Measurements from ENCODE around the gene B4GALT7. TPM values are rescaled to one million over a fixed set of nuclear protein-coding genes. Genes with fewer than 3 reads are reported as not detected.

The B4GALT7 gene
- total RNA-seq, 2 experiments from 2014 or later: 19.5 to 22.1 TPM

- no peaks in the 10 kb centered on the region for H3K27me3 Mint-ChIP-seq
- H3K4me1 Mint-ChIP-seq: peaks cover 57% of the 10 kb centered on the region
- ChIA-PET POLR2A (no interaction called here), CTCF (no interaction called here)
- no peak for DNase-seq
- H3K27ac Mint-ChIP-seq: peak overlapping the region; percentile 23
- peaks cover 50% of the 10 kb centered on the region for H3K36me3 Mint-ChIP-seq (ENCODE audit: low read depth)
- no peaks in the 10 kb centered on the region for H3K9me3 Mint-ChIP-seq
- H3K4me3 Mint-ChIP-seq: no peak overlapping the region
These were observed 3.7 kb upstream of the B4GALT7 start for GRCh38 chr5:177595991-177596774.

- H3K27ac Mint-ChIP-seq: no peak overlapping the region
- H3K9me3 Mint-ChIP-seq: no peaks in the 10 kb centered on the region
- ChIA-PET POLR2A (no interaction called here), CTCF (no interaction called here)
- H3K36me3 Mint-ChIP-seq (ENCODE audit: low read depth): peaks cover 50% of the 10 kb centered on the region
- H3K4me3 Mint-ChIP-seq: no peak overlapping the region
- H3K4me1 Mint-ChIP-seq: peaks cover 57% of the 10 kb centered on the region
- no peaks in the 10 kb centered on the region for H3K27me3 Mint-ChIP-seq
- no peak for DNase-seq
These were observed 3.1 kb upstream of the B4GALT7 start for GRCh38 chr5:177596775-177597238.

GRCh38 chr5:177598477-177598876, 1.5 kb upstream of the B4GALT7 start:
- CTCF ChIA-PET: interaction anchor here (0.7 kb wide), 1 partner anchor 126 kb away, joined by 4 read pairs; no protein-coding TSS in a partner anchor
- no peak for DNase-seq
- POLR2A ChIA-PET: interaction anchor here (1.0 to 1.3 kb wide), 4 partner anchors 10 to 82 kb away, joined by 3 to 4 read pairs (median 3); partner anchors contain the start of gene DDX41
- peak overlapping the region; percentile 70 for H3K4me3 Mint-ChIP-seq
- H3K9me3 Mint-ChIP-seq: no peaks in the 10 kb centered on the region
- peak overlapping the region; percentile 79 for H3K27ac Mint-ChIP-seq
- H3K4me1 Mint-ChIP-seq: peaks cover 45% of the 10 kb centered on the region
- peaks cover 39% of the 10 kb centered on the region for H3K36me3 Mint-ChIP-seq (ENCODE audit: low read depth)
- H3K27me3 Mint-ChIP-seq: no peaks in the 10 kb centered on the region

GRCh38 chr5:177600508-177601018, 631 bp downstream of the B4GALT7 start:
- H3K9me3 Mint-ChIP-seq: no peaks in the 10 kb centered on the region
- peak overlapping the region; percentile 90 for H3K4me3 Mint-ChIP-seq
- H3K27me3 Mint-ChIP-seq: no peaks in the 10 kb centered on the region
- peaks cover 21% of the 10 kb centered on the region for H3K36me3 Mint-ChIP-seq (ENCODE audit: low read depth)
- POLR2A ChIA-PET: interaction anchor here (0.9 to 2.2 kb wide), 7 partner anchors 8 to 604 kb away, joined by 3 to 10 read pairs (median 5); partner anchors contain the start of genes HNRNPAB, LMAN2, NHP2 and TMED9
- no peak for DNase-seq
- peaks cover 34% of the 10 kb centered on the region for H3K4me1 Mint-ChIP-seq
- peak overlapping the region; percentile 75 for H3K27ac Mint-ChIP-seq
- CTCF ChIA-PET: interaction anchor here (1.3 kb wide), 1 partner anchor 9 kb away, joined by 5 read pairs; the partner anchor contains the start of gene TMED9

GRCh38 chr5:177601126-177601525, 1.2 kb downstream of the B4GALT7 start:
- Mint-ChIP-seq H3K27ac (peak overlapping the region; percentile 75), H3K4me1 (peaks cover 32% of the 10 kb centered on the region), H3K9me3 (no peaks in the 10 kb centered on the region), H3K36me3 (ENCODE audit: low read depth) (peaks cover 15% of the 10 kb centered on the region), H3K27me3 (no peaks in the 10 kb centered on the region), H3K4me3 (peak overlapping the region; percentile 90)
- ChIA-PET POLR2A (interaction anchor here (0.9 to 2.2 kb wide), 4 partner anchors 8 to 553 kb away, joined by 3 to 10 read pairs (median 7); partner anchors contain the start of genes NHP2 and TMED9), CTCF (interaction anchor here (1.3 kb wide), 1 partner anchor 9 kb away, joined by 5 read pairs; the partner anchor contains the start of gene TMED9)
- DNase-seq: no peak

- ChIA-PET CTCF (no interaction called here), POLR2A (interaction anchor here (1.5 to 1.8 kb wide), 2 partner anchors 9 kb away, joined by 8 read pairs; partner anchors contain the start of gene TMED9)
- no peak for DNase-seq
- Mint-ChIP-seq H3K27ac (no peak overlapping the region), H3K4me3 (peak overlapping the region; percentile 90), H3K27me3 (no peaks in the 10 kb centered on the region), H3K36me3 (ENCODE audit: low read depth) (peaks cover 8% of the 10 kb centered on the region), H3K4me1 (peaks cover 28% of the 10 kb centered on the region), H3K9me3 (no peaks in the 10 kb centered on the region)
These were observed 1.9 kb downstream of the B4GALT7 start for GRCh38 chr5:177601577-177602457.

GRCh38 chr5:177602458-177602830, 2.5 kb downstream of the B4GALT7 start:
- Mint-ChIP-seq H3K9me3 (no peaks in the 10 kb centered on the region), H3K4me1 (peaks cover 29% of the 10 kb centered on the region), H3K27me3 (no peaks in the 10 kb centered on the region), H3K36me3 (ENCODE audit: low read depth) (peaks cover 7% of the 10 kb centered on the region), H3K27ac (no peak overlapping the region), H3K4me3 (no peak overlapping the region)
- CTCF ChIA-PET: no interaction called here
- no peak for DNase-seq
- POLR2A ChIA-PET: interaction anchor here (1.5 kb wide), 1 partner anchor 10 kb away, joined by 8 read pairs; the partner anchor contains the start of gene TMED9

- ChIA-PET CTCF (no interaction called here), POLR2A (interaction anchor here (1.5 kb wide), 1 partner anchor 11 kb away, joined by 8 read pairs; the partner anchor contains the start of gene TMED9)
- Mint-ChIP-seq H3K4me1 (peaks cover 24% of the 10 kb centered on the region), H3K4me3 (no peak overlapping the region), H3K27me3 (no peaks in the 10 kb centered on the region), H3K9me3 (no peaks in the 10 kb centered on the region), H3K27ac (no peak overlapping the region), H3K36me3 (ENCODE audit: low read depth) (peaks cover 4% of the 10 kb centered on the region)
- no peak for DNase-seq
These were observed 3.7 kb downstream of the B4GALT7 start for GRCh38 chr5:177603631-177604030.

GRCh38 chr5:177604116-177604521, 4.2 kb downstream of the B4GALT7 start:
- no peaks in the 10 kb centered on the region for H3K9me3 Mint-ChIP-seq
- H3K4me1 Mint-ChIP-seq: peaks cover 19% of the 10 kb centered on the region
- H3K27ac Mint-ChIP-seq: no peak overlapping the region
- CTCF ChIA-PET: no interaction called here
- H3K36me3 Mint-ChIP-seq (ENCODE audit: low read depth): peaks cover 4% of the 10 kb centered on the region
- POLR2A ChIA-PET: no interaction called here
- no peak overlapping the region for H3K4me3 Mint-ChIP-seq
- H3K27me3 Mint-ChIP-seq: no peaks in the 10 kb centered on the region
- DNase-seq: no peak

GRCh38 chr5:177604656-177605055, 4.7 kb downstream of the B4GALT7 start:
- H3K27me3 Mint-ChIP-seq: no peaks in the 10 kb centered on the region
- no peaks in the 10 kb centered on the region for H3K9me3 Mint-ChIP-seq
- H3K4me1 Mint-ChIP-seq: peaks cover 18% of the 10 kb centered on the region
- H3K36me3 Mint-ChIP-seq (ENCODE audit: low read depth): peaks cover 4% of the 10 kb centered on the region
- ChIA-PET POLR2A (no interaction called here), CTCF (no interaction called here)
- H3K27ac Mint-ChIP-seq: no peak overlapping the region
- DNase-seq: no peak
- H3K4me3 Mint-ChIP-seq: no peak overlapping the region

GRCh38 chr5:177605078-177605477, 5.1 kb downstream of the B4GALT7 start:
- peaks cover 18% of the 10 kb centered on the region for H3K4me1 Mint-ChIP-seq
- no peak for DNase-seq
- POLR2A ChIA-PET: interaction anchor here (1.5 kb wide), 1 partner anchor 13 kb away, joined by 6 read pairs; the partner anchor contains the start of gene TMED9
- no peak overlapping the region for H3K4me3 Mint-ChIP-seq
- H3K27me3 Mint-ChIP-seq: no peaks in the 10 kb centered on the region
- H3K9me3 Mint-ChIP-seq: no peaks in the 10 kb centered on the region
- CTCF ChIA-PET: interaction anchor here (0.7 to 1.2 kb wide), 2 partner anchors 13 to 154 kb away, joined by 3 read pairs; partner anchors contain the start of gene TMED9
- peaks cover 4% of the 10 kb centered on the region for H3K36me3 Mint-ChIP-seq (ENCODE audit: low read depth)
- H3K27ac Mint-ChIP-seq: no peak overlapping the region

GRCh38 chr5:177605667-177606066, 5.7 kb downstream of the B4GALT7 start:
- DNase-seq: no peak
- no peaks in the 10 kb centered on the region for H3K27me3 Mint-ChIP-seq
- H3K27ac Mint-ChIP-seq: no peak overlapping the region
- H3K9me3 Mint-ChIP-seq: no peaks in the 10 kb centered on the region
- no peak overlapping the region for H3K4me3 Mint-ChIP-seq
- CTCF ChIA-PET: interaction anchor here (0.6 to 1.2 kb wide), 4 partner anchors 8 to 599 kb away, joined by 3 to 4 read pairs (median 3); partner anchors contain the start of genes HNRNPAB and TMED9
- POLR2A ChIA-PET: interaction anchor here (1.5 kb wide), 1 partner anchor 13 kb away, joined by 6 read pairs; the partner anchor contains the start of gene TMED9
- peaks cover 14% of the 10 kb centered on the region for H3K4me1 Mint-ChIP-seq
- peaks cover under 1% of the 10 kb centered on the region for H3K36me3 Mint-ChIP-seq (ENCODE audit: low read depth)
